Muscle layer of colon (tissue), 2 donors: ENCODE measurements around the gene CACNG5.

Experiments used
- H3K27ac ChIP-seq: one replicate; pipeline ENCODE4 v1.7.0; 2013; ENCODE audit warnings: low read depth, mild to moderate bottlenecking, low read length, moderate library complexity
- H3K27me3 ChIP-seq, 2 donors: one replicate each; pipeline ENCODE4 v1.7.0; 2013; ENCODE audit warnings: low read length in 2 of 2, mild to moderate bottlenecking in 2 of 2; ENCODE audit not compliant: insufficient read depth in 2 of 2, control insufficient read depth in 1 of 2
- H3K36me3 ChIP-seq: one replicate; pipeline ENCODE4 v1.7.0; 2013; ENCODE audit warnings: mild to moderate bottlenecking, low read length; ENCODE audit not compliant: insufficient read depth
- H3K4me1 ChIP-seq: one replicate; pipeline ENCODE4 v1.7.0; 2013; ENCODE audit warnings: mild to moderate bottlenecking, low read length; ENCODE audit not compliant: insufficient read depth
- H3K4me3 ChIP-seq, 2 donors: one replicate each; pipeline ENCODE4 v1.7.0; 2013; ENCODE audit warnings: low read length in 2 of 2, low read depth in 1 of 2, mild to moderate bottlenecking in 1 of 2, moderate library complexity in 1 of 2
- H3K9ac ChIP-seq: one replicate; pipeline ENCODE4 v1.7.0; 2013; ENCODE audit warnings: low read length
- H3K9me3 ChIP-seq: one replicate; pipeline ENCODE4 v1.7.0; 2013; ENCODE audit warnings: mild to moderate bottlenecking, low read length
- donor health status: abdominal sarcoma.
- donor health status: Adenocarcinoma of cecum.

Gene CACNG5

GRCh38 chr17:66928949-66929348, 94.0 kb downstream of the CACNG5 start:
- Histone ChIP-seq H3K27ac (no peak overlapping the region), H3K9me3 (no peaks in the 10 kb centered on the region), H3K27me3 (peaks cover 0 to 4% of the 10 kb centered on the region in 2 donors), H3K36me3 (no peaks in the 10 kb centered on the region), H3K4me1 (no peaks in the 10 kb centered on the region), H3K4me3 (no peak overlapping the region), H3K9ac (no peak overlapping the region)

- Histone ChIP-seq H3K9ac (no peak overlapping the region), H3K4me3 (no peak overlapping the region), H3K4me1 (no peaks in the 10 kb centered on the region), H3K27ac (no peak overlapping the region), H3K27me3 (peaks cover 0 to 4% of the 10 kb centered on the region in 2 donors), H3K9me3 (no peaks in the 10 kb centered on the region), H3K36me3 (no peaks in the 10 kb centered on the region)
Measured at GRCh38 chr17:66929591-66929990, 94.7 kb downstream of the CACNG5 start.

- no peak overlapping the region for H3K9ac ChIP-seq
- H3K9me3 ChIP-seq: no peaks in the 10 kb centered on the region
- no peak overlapping the region for H3K27ac ChIP-seq
- H3K36me3 ChIP-seq: no peaks in the 10 kb centered on the region
- peaks cover 0 to 4% of the 10 kb centered on the region in 2 donors for H3K27me3 ChIP-seq
- H3K4me1 ChIP-seq: no peaks in the 10 kb centered on the region
- no peak overlapping the region for H3K4me3 ChIP-seq
Measured at GRCh38 chr17:66930933-66931332, 96.0 kb downstream of the CACNG5 start.

GRCh38 chr17:66932311-66932710, 97.4 kb downstream of the CACNG5 start:
- H3K36me3 ChIP-seq: no peaks in the 10 kb centered on the region
- H3K27ac ChIP-seq: no peak overlapping the region
- H3K4me3 ChIP-seq: no peak overlapping the region

GRCh38 chr17:66934040-66934439, 99.1 kb downstream of the CACNG5 start:
- H3K27me3 ChIP-seq: peaks cover 0 to 4% of the 10 kb centered on the region in 2 donors
- no peak overlapping the region for H3K4me3 ChIP-seq
- no peaks in the 10 kb centered on the region for H3K9me3 ChIP-seq
- no peaks in the 10 kb centered on the region for H3K4me1 ChIP-seq
- H3K36me3 ChIP-seq: no peaks in the 10 kb centered on the region
- no peak overlapping the region for H3K27ac ChIP-seq
- no peak overlapping the region for H3K9ac ChIP-seq

More at GRCh38 chr17:66932311-66932710, 97.4 kb downstream of the CACNG5 start:
- Histone ChIP-seq H3K9ac (no peak overlapping the region), H3K4me1 (no peaks in the 10 kb centered on the region), H3K9me3 (no peaks in the 10 kb centered on the region), H3K27me3 (peaks cover 0 to 4% of the 10 kb centered on the region in 2 donors)
